Neutrophil (primary cell): ENCODE measurements around the gene SYPL2.
A peak's percentile ranks its signal among the peaks of the same experiment; 100 is the strongest.

Experiments
- H3K27ac ChIP-seq: fragments of 200-600 bp; sonication (generic); 2 replicates; pipeline ENCODE4 v1.5.1; 2016; ENCODE audit warnings: mild to moderate bottlenecking, moderate library complexity
- H3K27me3 ChIP-seq: fragments of 200-600 bp; sonication (generic); 2 replicates; pipeline ENCODE4 v1.6.0; 2016; ENCODE audit warnings: mild to moderate bottlenecking
- H3K36me3 ChIP-seq: fragments of 200-600 bp; sonication (generic); 2 replicates; pipeline ENCODE4 v1.5.1; 2017
- H3K4me1 ChIP-seq, 2 experiments: fragments of 200-600 bp in 1 of 2; sonication (generic) in 1 of 2; 1 replicate in 1 of 2; 2 replicates in 1 of 2; pipeline versions ENCODE4 v1.5.1 to v1.6.1; 2013 to 2016; ENCODE audit warnings: low read depth in 1 of 2, low read length in 1 of 2, mild to moderate bottlenecking in 1 of 2, moderate library complexity in 1 of 2; ENCODE audit not compliant: control insufficient read depth in 1 of 2, insufficient read depth in 1 of 2
- H3K4me3 ChIP-seq, 2 experiments: fragments of 200-600 bp in 1 of 2; sonication (generic) in 1 of 2; 1 replicate in 1 of 2; 2 replicates in 1 of 2; pipeline ENCODE4 v1.5.1; 2013 to 2016; ENCODE audit warnings: low read depth in 1 of 2, low read length in 1 of 2, mild to moderate bottlenecking in 1 of 2, moderate library complexity in 1 of 2
- H3K9me3 ChIP-seq: fragments of 200-600 bp; sonication (generic); 2 replicates; pipeline ENCODE4 v1.5.1; 2016
- TF ChIP-seq, protein P1 (sequence below): fragments of 200-600 bp; sonication (generic); IDR thresholded peaks from 2 replicates; pipeline ENCODE4 v1.5.1; 2016; ENCODE audit warnings: antibody characterized with exemption

SYPL2 gene

DNA sequence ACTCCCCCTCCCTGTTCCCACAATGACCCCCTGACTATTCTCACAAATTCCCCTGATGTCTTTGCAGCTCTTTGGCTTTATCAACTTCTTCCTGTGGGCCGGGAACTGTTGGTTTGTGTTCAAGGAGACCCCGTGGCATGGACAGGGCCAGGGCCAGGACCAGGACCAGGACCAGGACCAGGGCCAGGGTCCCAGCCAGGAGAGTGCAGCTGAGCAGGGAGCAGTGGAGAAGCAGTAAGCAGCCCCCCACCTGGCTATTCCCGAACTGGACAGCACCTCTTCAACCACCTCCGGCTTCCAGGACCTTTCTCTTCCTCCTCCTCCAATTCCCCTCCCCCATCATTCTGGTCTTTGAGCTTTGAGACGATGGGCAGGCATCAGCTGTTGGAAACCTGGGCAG is 13.0 kb downstream of the SYPL2 start:
- Histone ChIP-seq H3K4me1 (peaks cover 11 to 14% of the 10 kb centered on the region in 2 experiments), H3K27ac (no peak overlapping the region), H3K36me3 (no peaks in the 10 kb centered on the region), H3K4me3 (no peak overlapping the region), H3K27me3 (peaks cover 90% of the 10 kb centered on the region), H3K9me3 (no peaks in the 10 kb centered on the region)
- TF ChIP-seq, protein P1, sequence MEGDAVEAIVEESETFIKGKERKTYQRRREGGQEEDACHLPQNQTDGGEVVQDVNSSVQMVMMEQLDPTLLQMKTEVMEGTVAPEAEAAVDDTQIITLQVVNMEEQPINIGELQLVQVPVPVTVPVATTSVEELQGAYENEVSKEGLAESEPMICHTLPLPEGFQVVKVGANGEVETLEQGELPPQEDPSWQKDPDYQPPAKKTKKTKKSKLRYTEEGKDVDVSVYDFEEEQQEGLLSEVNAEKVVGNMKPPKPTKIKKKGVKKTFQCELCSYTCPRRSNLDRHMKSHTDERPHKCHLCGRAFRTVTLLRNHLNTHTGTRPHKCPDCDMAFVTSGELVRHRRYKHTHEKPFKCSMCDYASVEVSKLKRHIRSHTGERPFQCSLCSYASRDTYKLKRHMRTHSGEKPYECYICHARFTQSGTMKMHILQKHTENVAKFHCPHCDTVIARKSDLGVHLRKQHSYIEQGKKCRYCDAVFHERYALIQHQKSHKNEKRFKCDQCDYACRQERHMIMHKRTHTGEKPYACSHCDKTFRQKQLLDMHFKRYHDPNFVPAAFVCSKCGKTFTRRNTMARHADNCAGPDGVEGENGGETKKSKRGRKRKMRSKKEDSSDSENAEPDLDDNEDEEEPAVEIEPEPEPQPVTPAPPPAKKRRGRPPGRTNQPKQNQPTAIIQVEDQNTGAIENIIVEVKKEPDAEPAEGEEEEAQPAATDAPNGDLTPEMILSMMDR, result no peak

DNA sequence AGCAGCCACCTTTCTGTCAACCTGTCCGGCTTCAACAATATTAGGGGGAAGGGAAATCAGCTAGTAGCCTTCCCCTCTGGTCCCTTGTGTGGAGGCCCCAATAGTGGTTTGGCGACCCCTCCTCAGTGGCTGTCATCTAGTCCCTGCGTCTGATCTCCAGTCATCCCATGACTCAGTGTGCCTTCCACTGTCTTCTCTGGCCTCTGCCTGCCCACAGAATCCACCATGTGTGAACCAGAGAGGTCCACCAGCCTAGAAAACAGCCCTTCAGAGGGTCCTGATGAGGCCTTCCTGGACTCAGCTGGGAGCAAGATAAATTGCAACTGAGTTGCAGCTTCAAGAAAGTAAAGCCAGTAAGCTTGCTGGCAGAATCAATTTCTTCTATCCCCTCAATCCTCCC is 13.6 kb downstream of the SYPL2 start:
- Histone ChIP-seq H3K36me3 (no peaks in the 10 kb centered on the region), H3K27me3 (peaks cover 84% of the 10 kb centered on the region), H3K4me1 (peaks cover 17 to 18% of the 10 kb centered on the region in 2 experiments), H3K9me3 (no peaks in the 10 kb centered on the region), H3K27ac (no peak overlapping the region), H3K4me3 (no peak overlapping the region)
- TF ChIP-seq, protein P1, result no peak

DNA sequence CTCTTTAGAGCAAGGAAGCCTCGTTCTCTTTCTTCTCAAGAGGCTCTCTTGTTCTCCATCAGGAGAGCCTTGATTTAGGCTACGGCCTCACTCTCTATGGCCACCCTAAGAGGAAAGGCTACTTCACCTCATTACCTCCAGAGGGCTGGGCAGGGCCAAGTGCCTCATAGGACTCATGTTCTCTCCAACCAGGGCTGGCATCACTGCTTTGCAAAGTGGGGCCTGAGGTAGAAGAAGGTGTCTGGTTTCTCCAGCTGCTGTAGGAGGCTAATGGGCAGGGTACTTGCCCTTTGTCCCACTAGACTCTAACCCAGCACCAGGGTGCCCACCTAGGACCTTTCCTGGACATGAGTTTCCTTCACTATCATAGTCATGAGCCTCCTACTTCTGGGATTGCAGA is 15.3 kb downstream of the SYPL2 start:
- Histone ChIP-seq H3K36me3 (no peaks in the 10 kb centered on the region), H3K9me3 (no peaks in the 10 kb centered on the region)

DNA sequence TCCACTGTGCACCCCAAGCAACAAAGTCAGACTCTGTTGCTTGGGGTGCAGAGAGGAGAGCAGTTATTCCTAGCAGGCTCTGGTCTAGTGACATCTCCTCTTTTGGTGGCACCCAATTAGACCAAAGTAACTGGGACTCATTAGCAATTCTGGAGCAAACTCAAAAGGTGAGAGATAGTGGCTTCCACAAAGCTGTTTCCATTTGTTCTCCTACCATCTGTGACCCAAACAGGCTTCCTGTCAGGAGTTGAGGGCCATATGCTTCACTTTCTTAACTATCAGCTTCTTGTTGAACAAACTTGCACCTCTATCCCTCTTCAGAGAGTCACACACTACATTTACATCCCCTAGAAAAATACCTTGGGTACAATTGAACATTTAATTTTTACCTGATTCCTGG is 15.9 kb downstream of the SYPL2 start:
- TF ChIP-seq, protein P1, result no peak
- H3K4me1 ChIP-seq, result peaks cover 17 to 18% of the 10 kb centered on the region in 2 experiments

More for the DNA sequence above, 15.3 kb downstream of the SYPL2 start:
- Histone ChIP-seq H3K4me3 (no peak overlapping the region), H3K27me3 (peaks cover 67% of the 10 kb centered on the region), H3K27ac (no peak overlapping the region), H3K4me1 (peaks cover 17 to 18% of the 10 kb centered on the region in 2 experiments)
- TF ChIP-seq, protein P1, result no peak

DNA sequence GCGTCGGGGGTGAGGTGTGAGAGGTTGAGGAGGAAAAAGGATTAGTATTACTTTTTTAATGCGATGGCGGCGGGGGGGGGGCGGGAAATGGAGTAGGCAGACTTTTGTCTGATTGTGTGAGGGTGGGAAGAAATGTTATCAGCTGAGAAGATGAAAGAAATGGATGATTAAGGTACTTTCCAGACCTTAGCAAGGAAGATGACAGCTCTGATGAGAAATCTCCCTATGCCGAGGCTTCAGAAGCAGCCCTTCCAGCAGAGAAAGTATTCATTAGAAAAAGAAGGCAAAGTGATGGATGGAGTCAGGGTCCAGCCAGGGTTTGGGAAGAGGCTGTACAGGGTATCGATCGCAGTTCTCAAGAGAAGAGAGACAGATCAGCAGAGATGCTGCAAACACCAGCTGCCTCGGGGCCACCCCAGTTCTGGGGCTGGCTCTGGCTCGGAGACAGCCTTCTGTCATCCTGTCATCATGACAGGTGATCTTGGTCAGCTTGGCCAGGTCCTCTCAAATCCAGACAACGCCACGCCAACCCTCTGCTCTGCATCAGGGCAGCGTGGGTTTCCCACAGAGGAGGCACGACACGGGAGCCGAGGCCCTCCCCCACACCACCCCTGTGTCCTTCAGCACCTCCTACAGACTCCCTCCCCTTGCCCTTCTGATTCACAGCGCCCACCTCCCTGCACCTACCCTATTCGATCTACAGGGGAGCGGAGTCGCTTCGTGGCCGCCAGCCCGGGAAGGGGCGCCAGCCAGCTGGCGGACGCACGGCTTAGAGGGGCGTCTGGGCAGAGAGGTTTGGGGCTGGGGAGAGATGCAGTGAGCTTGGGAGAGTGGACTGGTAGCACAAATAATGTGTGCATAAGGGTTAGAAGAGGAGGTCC is 16.7 kb downstream of the SYPL2 start:
- Histone ChIP-seq H3K4me1 (peaks cover 15 to 17% of the 10 kb centered on the region in 2 experiments), H3K9me3 (no peaks in the 10 kb centered on the region), H3K36me3 (no peaks in the 10 kb centered on the region), H3K27me3 (peaks cover 54% of the 10 kb centered on the region), H3K4me3 (peak overlapping the region; percentile 73 to 76), H3K27ac (peak overlapping the region; percentile 82)
- TF ChIP-seq, protein P1, result no peak

More for the DNA sequence above, 15.9 kb downstream of the SYPL2 start:
- H3K4me3 ChIP-seq, result no peak overlapping the region
- H3K36me3 ChIP-seq, result no peaks in the 10 kb centered on the region
- H3K27ac ChIP-seq, result no peak overlapping the region
- H3K9me3 ChIP-seq, result no peaks in the 10 kb centered on the region
- peaks cover 62% of the 10 kb centered on the region for H3K27me3 ChIP-seq
